ENCODE data around the gene ARHGEF12.

Gene ARHGEF12

DNA sequence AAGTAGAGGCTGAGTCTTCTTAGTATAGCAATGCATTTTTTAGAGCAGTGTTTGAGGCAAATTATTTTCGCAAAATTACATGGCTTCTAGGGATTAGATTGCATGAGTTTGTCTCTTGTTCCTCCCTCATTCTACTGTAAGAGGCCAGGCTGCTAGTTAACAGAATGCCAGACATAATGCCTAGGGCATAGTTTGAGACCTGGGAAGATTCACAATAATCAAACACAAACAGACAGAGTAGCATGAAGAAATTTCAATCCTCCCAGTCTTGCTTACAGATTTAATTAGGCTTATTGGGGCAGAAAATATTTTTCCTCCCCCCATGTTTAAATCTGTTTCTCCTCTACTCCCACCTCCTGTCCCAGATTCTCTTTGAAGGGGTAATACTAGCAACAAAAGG, 48.3 kb downstream of the ARHGEF12 start:
- DNase-seq, result no peak

DNA sequence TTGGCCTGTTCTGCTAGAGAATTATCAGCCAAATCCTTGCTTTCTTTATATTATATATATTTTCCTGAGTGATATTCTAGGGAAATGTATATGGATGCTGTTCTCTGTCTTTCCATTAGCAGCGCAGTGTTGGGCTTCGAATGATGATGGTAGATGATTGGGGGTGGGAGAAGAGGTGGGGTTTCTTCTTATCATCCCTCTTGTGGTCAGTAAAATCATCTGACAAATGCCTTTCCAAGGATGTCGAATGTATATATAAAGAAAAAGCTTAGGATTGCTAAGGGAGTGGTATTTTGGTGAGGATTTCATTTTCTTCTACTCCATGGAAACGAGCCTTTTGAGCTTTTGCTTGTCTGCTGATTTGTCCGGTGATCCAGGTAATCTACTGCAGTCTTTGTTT, 48.9 kb downstream of the ARHGEF12 start:
- DNase-seq, result peak in 2 of 56 donors; percentile 5 to 14

DNA sequence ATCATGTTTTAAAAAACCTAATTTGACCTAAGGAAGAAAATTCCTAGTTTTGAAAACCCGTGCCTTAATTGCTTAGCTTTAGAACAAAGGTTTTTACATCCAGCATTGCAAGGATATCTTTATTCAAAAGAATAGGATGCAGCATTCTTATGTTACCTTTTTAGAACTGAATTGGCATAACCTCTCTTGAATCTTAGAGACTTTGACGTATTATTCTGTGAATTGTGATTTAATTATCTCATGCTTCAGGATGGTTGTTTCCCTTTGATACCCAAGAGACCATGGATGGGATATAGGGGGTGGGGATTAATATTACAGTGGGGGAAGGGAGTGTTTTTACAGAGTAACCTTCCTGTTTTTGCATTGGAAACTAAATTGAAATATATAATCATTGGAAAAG, 49.4 kb downstream of the ARHGEF12 start:
- no peak for DNase-seq

DNA sequence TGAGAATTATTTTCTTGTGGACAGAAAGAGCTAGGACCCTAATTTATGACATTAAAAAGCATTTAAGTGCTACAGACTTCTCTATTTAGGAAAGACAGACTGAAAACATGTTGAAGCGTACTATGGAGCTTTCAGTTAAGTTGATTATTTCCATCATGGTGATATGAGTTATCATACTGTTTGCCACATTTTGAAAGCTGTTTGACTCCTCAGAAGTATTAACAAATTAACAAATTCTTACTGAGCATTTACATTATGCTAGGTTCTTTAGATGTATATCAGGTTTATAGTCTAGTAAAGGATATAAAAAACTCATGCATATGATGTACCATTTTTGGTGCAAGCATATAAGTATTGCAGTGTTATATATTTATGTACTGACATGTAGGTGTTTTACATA, 50.1 kb downstream of the ARHGEF12 start:
- no peak for DNase-seq

DNA sequence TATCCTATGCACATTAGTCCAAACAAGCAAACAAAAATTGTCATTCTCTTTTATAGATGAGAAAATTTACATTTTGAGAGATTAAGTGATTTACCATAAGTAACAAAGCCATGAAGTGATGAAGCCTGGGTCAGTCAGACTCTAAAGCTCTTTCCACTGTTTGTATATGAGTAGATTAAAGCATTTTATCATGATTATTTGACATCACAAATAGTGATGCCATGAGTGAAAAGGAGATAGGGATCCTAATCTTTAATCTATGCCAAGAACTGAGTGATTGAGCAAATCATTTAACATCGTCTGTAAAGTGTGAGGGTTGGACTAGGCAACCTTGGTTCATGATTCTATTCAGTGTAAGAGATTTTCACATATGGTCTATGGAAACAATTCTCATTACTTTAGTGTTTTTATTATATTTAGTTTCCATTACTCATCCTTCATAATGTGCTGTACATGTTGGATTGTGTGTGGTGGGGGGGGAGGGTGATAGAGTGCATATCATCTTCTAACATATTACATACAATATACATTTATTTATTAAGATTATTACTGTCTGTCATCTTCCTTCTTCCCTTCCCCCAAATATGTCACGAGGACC, 50.7 kb downstream of the ARHGEF12 start:
- no peak for DNase-seq

DNA sequence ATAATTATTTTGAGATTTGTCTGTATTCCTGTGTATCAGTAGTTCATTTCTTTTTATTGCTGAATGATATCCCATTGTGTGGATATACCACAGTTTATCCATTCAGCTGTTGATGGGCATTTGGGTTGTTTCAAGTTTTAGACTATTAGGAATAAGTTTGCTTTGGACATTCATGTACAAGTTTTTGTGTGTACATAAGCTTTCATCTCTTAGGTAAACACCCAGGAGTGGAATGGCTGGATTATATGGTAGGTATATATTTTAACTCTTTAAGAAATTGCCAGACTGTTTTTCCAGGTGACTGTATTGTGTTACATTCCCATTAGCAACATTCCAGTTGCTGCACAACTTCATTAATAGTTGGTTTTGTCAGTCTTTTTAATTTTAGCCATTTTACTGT, 52.0 kb downstream of the ARHGEF12 start:
- DNase-seq, result no peak

DNA sequence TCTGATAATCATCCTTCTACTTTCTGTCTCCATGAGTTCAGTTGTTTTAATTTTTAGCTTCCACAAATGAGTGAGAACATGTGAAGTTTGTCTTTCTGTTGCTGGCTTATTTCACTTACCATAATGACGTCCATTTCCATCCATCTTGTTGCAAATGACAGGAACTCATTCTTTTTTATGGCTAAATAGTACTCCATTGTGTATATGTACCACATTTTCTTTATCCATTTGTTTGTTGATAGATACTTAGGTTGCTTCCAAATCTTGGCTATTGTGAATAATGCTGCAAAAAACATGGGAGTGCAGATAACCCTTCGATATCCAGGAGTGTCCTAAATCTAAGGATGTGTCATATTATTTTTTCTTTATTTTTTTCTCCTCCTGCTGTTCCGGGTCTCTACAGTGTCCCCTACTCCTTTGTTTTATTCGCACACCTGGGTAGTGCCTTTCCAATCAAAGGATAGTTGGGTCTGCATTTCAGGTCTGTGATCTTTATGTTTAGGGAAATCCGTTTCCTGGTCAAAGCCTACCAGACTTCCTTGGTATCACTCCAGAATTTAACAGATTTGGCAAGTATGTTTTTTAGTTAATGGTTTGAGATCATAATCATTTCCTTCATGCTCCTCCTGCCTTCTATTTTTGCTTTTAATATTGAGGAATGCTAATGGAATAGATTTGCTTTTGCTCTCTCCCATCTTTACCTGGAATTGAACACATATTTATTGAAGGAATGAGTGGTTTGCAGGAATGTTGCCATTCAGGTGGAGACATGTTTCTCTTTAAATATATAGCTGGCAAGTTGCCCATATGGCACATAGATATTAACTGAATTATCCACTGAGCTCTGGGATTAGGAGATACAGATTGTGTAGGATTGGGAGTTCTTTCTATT, 53.7 kb downstream of the ARHGEF12 start:
- no peak for DNase-seq

DNA sequence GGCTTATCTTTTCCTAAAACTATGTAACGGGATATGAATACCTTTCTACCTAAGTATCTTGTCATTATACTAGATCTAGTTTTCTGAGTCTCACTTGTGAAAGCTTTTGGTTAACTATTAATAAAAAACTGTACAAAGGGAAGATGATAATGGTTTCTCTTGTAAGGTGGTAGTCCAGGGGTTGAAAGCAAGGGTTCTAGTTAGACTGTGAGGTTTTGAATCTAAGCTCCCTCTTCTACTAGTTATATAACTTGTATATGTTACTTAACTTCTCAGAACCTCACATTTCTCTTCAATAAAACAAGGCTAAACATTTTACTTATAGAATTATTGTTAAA, 54.3 kb downstream of the ARHGEF12 start:
- no peak for DNase-seq

DNA sequence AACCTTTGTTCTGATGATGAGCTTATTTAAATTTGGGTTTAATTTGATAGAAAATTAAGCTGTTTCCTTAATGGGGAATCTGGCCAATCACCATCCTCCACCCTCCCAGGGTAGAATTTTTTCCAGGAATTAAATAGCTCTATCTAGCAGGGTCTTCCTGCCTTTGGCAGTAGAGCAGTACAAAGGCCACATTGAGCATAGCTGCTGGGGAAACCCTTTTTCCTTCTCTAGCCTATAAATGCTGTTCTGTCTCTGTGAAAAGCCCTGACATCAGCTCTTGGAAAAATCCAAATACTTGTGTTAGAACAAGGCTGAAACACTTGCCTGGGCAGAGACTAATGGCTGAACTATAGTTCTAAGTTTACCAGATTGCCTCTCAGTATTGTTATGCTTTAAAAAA, 55.1 kb downstream of the ARHGEF12 start:
- DNase-seq, result peak in 35 of 56 donors; percentile 2 to 78 (median 23)

DNA sequence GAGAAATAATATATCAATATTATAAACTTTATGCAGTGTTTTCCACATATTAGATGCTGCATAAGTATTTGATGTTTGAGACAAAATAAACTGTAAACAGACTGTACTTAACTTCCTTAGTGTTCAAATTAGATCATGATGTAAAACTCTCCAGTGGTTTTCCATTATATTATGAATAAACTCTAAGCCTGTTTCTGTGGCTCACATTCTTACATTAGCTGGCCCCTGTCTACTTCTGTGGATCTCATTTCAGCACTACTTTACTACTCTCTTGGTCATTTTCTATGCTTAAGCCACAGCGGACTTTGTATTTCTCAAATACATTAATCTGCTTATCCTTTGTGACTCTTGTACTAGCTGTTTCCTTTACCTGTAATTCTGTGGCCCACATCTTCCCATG, 55.6 kb downstream of the ARHGEF12 start:
- no peak for DNase-seq

DNA sequence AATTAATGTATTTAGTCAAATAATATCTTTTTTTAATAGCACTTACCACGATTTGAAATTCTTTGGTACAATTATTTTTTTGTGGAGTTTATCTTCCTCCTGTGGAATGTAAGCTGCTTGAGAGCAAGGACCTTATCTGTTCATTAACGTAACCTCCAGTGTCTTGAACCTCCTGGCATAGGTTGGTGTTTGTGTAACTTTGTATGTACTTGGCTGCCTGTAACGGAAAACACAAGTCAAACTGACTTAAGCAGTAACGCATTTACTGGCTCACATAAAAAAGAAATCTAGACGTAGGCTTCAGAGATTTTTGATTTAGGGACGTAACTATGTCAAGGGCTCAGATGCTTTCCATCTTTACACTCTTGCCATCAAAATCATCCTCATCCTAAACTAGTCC, 56.1 kb downstream of the ARHGEF12 start:
- DNase-seq, result no peak

DNA sequence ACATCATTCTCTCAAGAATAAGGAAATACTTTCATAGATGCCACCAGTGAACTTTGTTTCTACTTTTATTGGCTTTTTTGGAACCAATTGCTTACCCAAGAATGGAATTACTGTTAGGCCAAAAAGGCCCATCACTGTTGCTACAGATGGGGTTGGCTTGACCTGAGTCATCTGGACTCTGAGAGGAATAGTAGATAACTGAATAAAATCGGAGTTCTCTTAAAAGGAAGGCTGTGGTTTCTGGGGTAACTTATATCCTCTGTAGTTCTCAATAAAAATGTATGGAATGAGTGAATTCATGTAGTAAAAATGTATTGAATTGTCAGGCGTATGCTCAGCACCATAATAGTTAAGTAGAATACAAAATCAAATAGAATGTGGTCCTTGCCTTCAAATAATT, 56.6 kb downstream of the ARHGEF12 start:
- no peak for DNase-seq

DNA sequence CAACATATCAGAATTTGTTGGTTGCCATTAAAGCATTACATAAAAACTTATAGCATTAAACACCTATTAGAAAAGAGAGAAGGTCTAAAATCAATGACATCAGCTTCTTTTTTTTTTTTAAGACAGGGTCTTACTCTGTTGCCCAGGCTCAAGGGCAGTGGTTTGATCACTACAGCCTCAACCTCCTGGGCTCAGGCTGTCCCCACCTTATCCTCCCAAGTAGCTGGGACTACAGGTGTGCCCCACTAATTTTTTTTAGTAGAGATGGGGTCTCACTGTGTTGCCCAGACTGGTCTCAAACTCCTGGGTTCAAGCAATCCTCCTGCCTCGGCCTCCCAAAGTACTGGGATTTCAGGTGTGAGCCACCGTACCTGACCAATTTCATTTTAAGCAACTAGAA, 57.9 kb downstream of the ARHGEF12 start:
- no peak for DNase-seq

DNA sequence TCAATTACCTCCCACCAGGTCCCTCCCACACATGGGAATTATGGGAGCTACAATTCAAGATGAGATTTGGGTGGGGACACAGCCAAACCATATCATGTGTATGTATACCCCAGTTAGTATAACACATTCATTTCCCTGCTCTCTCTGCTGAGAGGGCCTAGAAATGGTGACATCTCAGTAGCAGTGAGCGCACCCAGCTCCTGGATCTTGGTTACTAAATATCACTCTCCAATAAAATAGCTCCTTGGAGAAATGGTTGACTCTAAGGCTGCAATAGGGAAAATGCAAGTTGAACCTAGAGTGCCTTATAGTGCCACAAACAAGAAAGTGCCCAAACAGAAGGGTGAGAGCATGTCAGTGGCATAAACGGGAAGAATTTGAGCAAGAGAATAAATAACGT, 59.6 kb downstream of the ARHGEF12 start:
- no peak for DNase-seq

DNA sequence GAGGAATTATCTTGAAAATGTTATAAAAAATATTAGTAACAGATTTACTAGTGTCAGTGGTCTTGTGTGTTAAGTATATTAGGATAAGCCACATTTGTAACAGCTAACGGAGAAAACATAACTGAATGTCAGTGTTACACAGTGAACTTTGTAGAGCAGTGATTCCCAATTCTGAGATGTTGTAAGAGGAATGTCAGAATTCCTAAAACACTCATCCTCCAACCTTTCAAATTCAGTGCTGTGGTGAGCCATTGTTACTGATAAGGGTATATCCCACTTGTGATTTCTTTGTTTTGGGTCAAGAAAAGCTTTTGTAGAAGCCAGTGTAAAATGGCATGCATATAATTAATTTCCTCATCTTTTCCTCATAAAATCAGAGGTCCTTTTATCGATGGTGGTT, 61.9 kb downstream of the ARHGEF12 start:
- no peak for DNase-seq

DNA sequence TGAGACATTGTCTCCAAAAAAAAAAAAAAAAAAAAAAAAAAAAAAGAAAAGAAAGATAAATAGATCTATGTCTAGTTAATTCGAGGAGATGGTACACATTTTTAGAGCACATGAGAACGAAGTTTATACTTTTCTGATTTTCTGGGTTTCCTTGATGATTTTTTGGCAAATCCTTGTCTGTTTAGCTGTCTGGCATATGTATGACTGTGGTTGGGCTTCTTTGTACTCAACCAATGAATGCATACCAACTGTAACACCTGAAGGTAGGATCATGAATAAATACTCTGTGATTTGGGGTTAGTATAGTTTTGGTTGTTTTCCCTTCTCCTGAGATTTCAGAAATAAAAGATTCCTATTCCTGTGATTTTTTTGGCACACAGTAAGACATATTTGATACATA, 63.1 kb downstream of the ARHGEF12 start:
- no peak for DNase-seq

DNA sequence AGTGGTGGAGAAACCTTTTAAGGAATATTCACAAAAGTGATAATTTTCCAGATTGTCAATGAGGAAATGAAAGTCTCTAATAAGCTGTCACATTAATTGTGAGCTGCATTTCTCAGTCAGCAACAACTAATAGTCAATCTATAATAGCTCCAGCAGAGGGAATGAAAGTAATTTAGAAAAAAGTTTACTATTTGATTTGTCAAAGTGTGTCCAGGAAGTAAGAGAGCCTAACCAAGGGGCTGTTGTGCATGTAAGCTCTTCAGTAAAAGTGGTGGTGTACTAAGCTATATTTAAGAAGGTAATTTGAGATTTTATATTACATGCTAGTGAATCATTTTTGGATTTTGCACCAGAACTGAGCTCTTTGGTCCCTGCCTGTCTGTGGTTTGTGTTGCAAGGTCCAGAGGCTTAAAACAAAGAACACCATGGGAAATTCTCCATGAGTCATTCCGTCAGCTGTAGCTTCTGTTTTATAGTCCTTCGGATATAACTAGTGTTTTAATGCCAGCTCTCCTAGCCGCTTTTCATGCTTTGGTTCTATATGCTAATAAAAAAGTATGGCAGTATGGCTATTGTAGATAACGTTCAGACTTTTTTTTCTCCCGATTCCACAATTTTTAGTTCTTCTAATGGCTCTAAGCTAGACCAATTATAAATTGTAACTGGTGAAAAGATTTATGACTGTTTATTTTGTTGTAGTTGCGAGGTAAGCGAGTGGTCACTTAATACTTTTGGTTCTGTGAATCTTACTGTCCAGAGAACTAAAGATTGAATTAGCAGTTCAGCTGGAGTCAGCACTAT, 64.6 kb downstream of the ARHGEF12 start:
- no peak for DNase-seq

DNA sequence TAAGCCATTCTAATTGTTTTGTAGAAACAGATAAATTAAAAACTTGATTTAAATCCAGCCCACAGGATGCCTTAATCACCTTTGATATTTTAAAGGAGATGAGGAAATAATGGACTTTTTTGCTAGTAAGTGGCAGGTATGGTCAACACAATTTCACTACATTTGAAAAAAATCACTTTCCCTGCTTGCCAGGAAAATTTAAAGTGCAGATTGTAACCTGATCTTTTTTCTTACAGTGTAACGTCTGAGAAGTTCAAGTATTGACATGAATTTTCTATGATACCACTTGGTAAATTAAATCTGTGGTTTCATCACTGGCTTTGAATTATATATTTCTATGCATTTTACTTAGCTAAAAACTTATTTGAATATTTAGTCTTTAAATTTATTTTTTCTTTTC, 65.3 kb downstream of the ARHGEF12 start:
- no peak for DNase-seq

DNA sequence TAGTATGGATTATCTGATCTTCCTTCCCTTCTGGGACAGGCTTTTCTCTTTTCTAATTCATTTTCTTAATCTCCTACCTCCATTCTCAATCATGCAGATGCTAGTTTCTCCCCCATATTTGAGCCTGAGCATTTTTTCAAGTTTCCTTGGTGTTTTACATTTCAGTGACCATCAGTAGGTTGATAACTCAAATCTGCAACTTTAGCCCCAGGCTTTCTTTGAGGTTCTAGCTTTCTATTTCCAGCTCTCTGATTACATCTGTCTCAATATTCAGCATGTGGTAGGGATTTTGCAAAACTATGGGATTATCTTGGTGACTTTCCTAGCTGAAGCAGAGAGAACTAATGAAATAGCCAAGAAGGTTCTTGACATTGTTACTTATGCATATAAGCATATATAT, 67.8 kb downstream of the ARHGEF12 start:
- no peak for DNase-seq

DNA sequence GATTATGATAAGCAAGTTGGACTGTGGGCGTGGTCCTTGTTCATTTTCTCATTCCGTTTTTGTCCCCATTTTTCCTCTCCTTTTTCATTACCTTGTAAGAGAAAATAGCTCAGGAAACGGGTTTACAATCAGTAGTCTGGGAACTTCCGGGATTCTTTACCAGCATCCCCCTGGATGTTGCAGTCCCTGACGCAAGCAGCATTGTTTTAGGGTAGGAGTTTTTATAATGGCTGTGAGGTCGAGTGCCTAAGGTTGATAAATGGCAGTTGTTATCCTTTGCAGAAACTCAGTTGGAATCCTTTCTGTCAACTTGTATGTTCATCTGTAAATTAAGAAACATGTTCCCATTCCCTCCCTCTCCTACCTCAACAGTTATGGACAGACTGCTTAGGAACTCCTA, 68.3 kb downstream of the ARHGEF12 start:
- DNase-seq, result no peak

DNA sequence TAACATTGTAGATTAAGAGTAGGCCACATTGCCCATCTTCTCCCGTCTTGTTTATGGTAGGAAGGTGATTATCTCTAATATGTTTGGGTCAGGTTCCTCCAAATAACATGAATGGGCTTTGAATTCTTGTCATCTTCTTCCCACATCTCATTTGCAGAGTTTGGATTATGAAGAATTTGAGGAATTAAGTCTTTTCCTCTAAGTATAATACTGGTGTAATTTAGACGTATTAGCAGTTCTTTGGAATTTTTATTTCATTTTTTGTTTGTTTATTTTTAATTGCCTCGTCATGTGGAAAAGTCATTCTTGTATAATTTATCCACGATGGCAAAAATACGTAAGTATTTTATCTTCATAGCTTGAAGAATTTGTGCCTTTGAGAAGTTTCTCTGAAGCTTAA, 73.4 kb downstream of the ARHGEF12 start:
- no peak for DNase-seq

DNA sequence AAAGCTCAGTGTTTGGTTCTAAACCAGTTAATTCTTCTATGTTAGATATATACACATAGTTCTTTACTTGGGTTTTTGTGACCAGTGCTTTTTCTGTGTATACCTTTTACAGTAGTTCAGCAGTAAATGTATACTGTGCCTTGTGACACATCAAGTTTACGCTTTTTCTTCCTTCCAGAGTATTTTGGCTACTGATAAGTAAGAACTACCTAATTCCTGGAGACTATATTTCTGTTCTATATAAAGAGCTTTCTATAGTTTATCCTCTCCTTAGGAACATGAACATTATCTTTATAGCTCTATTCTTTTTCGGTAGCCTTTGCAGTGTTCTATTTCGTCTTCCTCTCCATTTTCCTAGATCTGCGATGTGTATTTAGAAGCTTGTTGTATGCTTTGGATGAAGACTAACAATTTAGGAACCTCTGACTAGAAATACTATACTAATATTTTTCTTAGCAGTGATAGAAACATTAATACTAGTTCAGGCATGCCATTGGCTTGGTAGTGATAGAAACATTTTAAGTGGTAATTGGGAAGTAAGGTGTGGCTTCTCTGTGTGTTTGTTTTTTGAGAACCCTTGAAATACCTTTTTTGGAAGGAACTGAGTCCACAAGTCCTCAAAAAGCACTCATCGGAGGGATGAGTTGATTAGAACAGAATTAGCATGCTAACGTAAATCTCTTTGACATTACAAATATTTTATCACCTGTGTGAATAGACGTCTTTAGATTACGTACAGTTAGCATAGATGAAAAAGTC, 74.6 kb downstream of the ARHGEF12 start:
- no peak for DNase-seq

Measured in nucleus accumbens (tissue), 56 donors.